ENCODE results near the gene GIGYF2. TPM values are rescaled to one million over a fixed set of nuclear protein-coding genes. Genes with fewer than 3 reads are reported as not detected.
"Not testable (repeated sequence)": the region's sequence is repeated elsewhere in the genome, so short reads cannot be mapped to it uniquely, and the experiment has no call there.

Gene GIGYF2
- total RNA-seq, 1 donor from 2014 or later: 60.2 TPM

DNA sequence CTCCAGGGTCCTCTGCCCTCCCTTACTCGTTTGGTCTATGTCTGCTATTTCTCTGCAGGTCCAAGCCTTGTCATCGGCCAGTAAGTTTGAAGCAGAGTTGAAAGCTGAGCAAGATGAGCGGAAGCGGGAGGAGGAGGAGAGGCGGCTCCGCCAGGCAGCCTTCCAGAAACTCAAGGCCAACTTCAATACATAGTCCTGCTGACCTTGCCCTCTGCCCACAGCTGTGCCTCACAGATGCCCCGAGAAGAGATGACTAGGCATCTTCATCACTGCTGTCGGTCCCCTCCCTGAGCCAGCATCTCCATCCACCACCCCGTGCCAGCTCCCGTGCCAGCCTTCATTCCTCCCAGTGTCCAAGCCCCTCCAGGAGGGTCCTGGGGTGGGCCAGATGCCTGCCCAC is 15.6 kb upstream of the GIGYF2 start:
- ATAC-seq (ENCODE audit: poor library complexity) (no peak), DNase-seq (no peak)
- intact Hi-C loops (cut with DNase I): no loop called here

DNA sequence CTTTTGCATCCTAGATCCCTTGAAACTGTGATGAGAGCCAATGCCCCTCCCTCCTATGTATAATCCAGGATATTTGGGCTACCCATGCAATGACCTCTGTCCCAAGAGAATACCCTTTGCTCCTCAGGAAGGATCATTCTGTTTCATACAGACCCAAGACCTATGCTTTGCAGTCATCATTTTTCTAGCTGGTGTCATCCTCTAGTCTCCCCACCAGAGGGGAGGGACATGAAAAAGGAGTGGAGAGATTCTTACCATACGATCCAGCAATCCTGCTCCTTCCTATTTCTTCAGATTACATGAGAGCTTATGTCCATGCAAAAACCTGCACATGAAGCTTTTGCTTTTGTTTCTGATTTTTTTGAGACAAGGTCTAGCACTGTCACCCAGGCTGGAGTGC is 13.8 kb upstream of the GIGYF2 start:
- intact Hi-C loops (cut with DNase I): no loop called here
- no peak for ATAC-seq (ENCODE audit: poor library complexity)
- no peak for DNase-seq

DNA sequence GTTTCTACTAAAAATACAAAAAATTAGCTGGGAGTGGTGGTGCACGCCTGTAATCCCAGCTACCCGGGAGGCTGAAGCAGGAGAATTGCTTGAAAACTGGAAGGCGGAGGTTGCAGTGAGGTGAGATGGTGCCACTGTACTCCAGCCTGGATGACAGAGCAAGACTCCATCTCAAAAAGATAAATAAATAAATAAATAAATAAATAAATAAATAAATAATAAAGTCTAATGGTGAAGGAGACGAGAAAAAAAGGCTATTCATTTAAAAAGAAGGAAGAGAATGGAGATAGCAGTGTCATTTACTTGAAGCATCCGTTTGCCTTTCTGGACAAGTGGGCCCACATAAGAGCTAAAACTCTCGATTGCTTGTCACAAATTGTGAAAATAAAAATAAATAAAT is 11.7 kb upstream of the GIGYF2 start:
- intact Hi-C loops (cut with DNase I); ATAC-seq (ENCODE audit: poor library complexity); DNase-seq: not testable (repeated sequence)

DNA sequence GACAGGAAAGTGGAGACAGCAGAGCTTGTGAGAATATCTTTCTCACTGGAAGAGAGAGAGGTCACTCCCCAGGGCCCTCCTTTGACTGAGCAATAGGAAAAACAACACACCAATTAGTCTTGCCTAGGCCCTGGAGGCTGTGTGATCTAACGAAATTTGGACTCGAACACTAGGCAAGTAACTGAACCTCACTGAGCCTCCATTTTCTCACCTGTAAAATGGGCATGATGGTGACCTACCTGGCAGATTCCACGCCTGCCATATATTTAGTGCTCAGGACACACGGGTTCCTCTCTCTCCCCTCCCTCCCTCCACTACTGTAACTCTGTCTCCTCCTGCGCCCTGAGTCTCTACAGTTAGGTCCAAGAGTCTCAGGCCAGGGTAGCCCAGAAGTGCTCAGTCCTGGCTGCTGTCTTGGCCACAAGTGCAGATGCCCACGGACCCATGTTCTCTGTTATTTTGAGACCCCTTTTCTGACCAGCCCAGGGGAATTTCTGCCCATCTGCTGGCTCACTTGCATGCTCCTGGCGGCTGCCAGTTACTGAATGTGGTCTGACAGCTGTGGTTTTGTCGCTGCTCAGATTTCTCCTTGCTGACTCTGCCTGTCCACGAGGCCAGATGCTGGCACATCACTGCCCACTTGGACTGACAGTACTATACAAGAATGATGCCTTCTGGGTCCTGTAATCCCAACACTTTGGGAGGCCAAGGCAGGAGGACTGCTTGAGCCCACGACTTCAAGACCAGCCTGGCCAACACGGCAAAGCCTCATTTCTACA is 9.6 kb upstream of the GIGYF2 start:
- no peak for DNase-seq
- ATAC-seq (ENCODE audit: poor library complexity): no peak
- intact Hi-C loops (cut with DNase I): no loop called here

DNA sequence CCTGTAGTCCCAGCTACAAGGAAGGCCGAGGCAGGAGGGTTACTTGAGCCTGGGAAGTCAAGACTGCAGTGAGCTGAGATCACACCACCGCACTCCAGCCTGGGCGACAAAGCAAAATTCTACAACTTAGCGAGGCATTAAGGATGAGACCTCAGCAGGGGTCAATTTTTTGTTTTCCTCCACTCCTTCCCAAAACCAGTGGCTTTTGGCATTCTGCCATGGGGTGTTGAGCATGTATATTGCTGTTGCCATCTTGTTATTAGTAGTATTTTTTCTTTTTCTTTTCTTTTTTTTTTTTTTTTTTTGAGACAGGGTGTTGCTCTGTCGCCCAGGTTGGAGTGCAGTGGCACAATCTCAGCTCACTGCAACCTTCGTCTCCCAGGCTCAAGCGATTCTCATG is 8.9 kb upstream of the GIGYF2 start:
- DNase-seq (no peak), ATAC-seq (ENCODE audit: poor library complexity) (no peak)
- intact Hi-C loops (cut with DNase I): no loop called here

DNA sequence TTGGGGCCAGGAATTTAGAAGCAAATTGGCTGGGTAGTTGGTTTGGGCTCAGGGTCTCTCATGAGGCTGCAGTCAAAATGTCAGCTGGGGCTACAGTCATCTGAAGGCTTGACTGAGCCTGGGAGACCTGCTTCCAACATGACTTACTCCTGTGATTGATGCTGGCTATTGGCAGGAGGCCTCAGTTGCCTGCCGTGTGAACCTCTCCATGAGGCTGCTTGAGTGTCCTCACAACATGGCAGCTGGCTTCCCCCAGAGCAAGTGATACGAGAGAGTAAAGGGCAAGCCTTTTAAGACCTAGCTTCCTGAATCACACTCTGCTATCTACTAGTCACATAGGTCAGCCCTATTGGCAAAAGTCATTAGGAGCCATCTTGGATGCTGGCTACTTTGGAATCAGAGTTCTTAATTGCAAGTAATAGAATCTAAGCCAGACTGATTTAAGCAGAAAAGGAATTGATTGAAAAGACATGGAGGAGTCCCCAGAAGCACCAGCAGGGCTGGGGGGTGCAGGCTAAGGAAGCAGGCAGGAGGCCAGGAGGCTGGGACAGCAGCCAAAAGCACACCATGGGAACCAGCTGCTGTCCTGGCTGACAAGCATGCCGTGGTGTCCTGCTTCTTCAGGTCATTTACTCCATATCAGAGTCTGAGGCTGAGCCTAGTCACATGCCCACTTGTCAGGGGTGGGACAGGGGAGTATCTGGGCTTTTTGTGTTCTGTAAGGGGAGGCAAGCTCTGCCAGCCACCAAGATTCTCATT is 7.8 kb upstream of the GIGYF2 start:
- ATAC-seq (ENCODE audit: poor library complexity) (peak; percentile 86), DNase-seq (peak; percentile 75)
- intact Hi-C loops (cut with DNase I): no loop called here

DNA sequence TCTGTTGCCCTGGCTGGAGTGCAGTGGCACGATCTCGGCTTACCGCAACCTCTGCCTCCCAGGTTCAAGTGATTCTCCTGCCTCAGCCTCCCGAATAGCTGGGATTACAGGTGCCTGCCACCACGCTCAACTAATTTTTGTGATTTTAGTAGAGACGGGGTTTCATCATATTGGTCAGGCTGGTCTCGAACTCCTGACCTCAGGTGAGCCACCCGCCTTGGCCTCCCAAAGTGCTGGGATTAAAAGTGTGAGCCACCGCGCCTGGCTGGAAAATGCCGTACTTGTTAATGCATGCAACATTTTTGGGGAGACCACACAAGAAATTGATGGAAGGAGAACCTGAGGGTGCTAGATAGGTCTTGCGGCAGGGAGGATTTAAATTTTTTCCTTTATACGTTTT is 6.0 kb upstream of the GIGYF2 start:
- intact Hi-C loops (cut with DNase I); ATAC-seq (ENCODE audit: poor library complexity); DNase-seq: not testable (repeated sequence)

DNA sequence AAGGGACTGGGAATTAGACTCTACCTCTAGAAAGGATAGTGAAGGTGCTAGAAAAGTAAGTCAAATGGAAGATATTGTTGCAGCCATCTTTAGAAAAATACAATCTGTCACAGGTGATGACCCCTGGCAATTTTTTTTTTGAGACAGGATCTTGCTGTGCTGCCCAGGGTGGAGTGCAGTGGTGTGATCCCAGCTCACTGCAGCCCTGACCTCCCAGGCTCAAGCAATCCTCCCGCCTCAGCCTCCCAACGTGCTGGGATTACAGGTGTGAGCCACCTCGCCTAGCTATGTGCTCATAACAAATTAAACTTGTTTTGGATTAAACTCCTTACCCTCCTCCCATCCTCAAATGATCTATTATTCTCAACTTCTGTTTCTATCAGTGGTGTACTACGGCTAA is 3.8 kb upstream of the GIGYF2 start:
- intact Hi-C loops (cut with DNase I): no loop called here
- no peak for DNase-seq
- no peak for ATAC-seq (ENCODE audit: poor library complexity)

DNA sequence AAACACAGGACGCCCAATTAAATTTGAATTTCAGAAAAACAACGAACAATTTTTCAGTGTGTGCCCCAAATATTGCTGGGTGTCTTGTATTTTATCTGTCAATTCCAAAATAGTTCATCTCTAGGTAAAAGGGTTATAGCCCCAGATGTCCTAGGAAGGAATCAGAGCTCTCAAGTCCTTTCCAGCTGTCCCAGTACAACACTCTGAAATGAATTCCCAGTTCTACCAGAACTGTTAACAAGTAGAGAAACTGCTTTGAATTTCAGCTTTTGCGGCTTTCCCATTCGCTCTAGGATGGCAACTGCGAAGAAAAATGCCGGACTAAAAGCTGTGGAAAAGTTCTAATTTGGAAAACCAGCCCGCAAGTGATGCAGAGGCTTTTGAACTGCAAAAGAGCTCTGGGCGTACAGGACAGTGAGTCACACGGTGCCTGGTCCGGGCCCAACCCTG is 497 bp upstream of the GIGYF2 start:
- DNase-seq (no peak), ATAC-seq (ENCODE audit: poor library complexity) (peak; percentile 1)
- intact Hi-C loops (cut with DNase I): no loop called here

DNA sequence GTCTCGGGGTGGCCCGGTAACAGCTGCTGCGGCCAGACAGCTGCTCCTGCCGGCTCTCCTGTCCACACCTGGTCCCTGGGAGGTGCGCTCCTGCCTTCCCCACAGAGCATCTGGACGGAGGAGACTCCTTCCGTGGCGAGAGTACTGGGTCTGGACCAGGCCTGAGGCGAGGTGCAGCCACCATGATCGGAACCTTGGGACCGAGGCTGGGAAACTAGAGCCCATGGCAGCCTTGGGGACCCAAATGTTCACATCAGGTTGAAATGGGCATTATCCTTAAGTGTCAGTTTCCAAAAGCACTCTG is 628 bp downstream of the GIGYF2 start:
- intact Hi-C loops (cut with DNase I): no loop called here
- DNase-seq (peak; percentile 53), ATAC-seq (ENCODE audit: poor library complexity) (no peak)

DNA sequence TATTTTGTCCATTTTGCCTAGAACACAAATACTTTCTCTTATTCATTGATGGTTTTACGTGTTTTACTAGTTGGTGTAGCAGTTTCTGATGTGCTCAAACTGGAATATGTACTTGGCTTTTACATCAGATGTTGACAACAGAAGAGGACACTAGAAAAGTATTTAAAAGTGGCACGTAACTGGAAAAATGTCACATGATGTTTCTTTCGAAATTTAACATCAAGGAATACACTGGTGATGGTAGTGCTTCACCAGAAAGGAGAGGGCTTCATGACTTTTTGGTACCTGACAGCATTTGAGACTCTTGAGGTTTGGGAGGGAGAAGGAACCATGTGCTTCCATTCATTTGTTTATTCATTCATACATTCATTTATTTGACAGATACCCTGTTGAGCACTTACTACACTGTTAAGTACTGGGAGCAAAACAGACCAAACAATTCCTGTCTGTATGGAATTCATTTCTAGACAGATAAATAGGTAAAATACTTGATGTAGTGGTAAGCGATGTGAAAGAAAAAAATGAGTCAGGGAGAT is 1.5 kb downstream of the GIGYF2 start:
- intact Hi-C loops (cut with DNase I): no loop called here
- DNase-seq: no peak
- no peak for ATAC-seq (ENCODE audit: poor library complexity)

DNA sequence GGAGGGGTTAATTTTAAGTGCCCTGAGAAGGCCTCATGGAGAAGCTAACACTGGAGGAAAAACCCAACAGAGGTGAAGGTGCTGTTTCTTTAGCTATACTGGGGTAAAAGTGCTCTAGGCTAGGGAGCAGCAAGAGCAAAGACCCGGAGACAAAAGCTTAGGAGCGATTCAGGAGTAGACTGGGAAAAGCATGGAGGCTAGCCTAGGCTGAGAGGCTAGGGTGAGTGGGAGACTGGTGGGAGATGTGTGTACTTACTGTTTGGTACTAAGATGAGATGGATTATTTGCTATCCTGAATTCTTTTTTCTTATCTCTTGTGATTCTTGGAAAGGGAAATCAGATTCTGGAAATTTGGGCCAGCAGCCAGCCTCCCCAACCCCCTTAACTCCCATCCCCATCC is 2.0 kb downstream of the GIGYF2 start:
- ATAC-seq (ENCODE audit: poor library complexity): no peak
- no peak for DNase-seq
- intact Hi-C loops (cut with DNase I): no loop called here

DNA sequence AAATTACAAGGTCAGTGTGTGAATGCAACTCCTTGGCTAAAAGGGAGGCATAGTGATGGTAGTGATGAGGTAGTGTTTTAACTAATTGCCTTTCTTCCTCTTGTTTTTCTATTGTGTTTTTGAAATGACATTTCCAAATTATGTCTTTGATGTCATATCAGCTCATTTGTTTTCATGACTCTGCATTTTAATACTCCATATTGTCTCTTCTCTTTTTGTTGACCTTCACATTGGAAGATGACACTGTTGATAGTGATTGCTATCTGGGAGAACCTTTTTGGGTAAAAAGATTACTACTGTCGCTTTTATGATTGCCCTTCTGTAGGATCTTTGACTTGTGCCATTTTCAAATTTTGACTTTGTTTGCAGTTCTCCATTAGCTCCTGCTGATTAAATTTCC is 3.0 kb downstream of the GIGYF2 start:
- no peak for ATAC-seq (ENCODE audit: poor library complexity)
- intact Hi-C loops (cut with DNase I): no loop called here
- DNase-seq: no peak

DNA sequence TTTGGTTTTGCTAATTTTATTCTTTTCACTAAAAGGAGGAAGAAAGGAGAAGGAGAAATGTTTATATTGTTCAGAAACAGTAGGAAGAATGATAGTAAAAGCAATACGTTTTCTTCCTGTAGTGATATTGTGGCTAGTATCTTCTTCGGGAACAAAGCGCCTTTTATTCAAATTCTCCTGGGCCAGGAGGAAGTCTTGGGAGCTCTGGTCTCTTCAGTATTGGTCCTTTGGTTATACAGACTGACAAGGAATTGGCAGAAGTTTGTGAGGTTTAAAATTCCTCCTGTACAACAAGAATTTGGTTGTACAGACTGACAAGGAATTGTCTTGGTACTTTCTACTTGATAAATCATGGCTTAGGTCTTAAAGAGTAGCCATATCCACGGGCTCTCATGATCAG is 9.9 kb downstream of the GIGYF2 start:
- ATAC-seq (ENCODE audit: poor library complexity) (no peak), DNase-seq (no peak)
- intact Hi-C loops (cut with DNase I): no loop called here

DNA sequence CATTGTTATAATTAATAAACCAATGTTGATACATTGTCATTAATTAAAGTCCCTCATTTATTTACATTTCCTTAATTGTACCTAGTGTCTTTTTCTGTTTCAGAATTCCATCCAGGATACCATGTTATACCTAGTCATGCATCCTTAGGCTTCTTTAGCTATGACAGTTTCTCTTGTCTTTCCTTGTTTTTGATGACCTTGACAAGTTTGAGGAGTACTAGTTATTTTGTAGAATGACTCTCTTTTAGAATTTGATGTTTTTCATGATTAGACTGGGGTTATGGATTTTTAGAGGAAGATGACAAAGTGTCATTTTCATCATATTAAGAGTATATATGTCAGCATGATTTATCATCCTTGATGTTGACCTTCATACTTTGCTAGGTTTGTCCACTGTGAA is 16.4 kb downstream of the GIGYF2 start:
- ATAC-seq (ENCODE audit: poor library complexity) (no peak), DNase-seq (no peak)
- intact Hi-C loops (cut with DNase I): no loop called here

DNA sequence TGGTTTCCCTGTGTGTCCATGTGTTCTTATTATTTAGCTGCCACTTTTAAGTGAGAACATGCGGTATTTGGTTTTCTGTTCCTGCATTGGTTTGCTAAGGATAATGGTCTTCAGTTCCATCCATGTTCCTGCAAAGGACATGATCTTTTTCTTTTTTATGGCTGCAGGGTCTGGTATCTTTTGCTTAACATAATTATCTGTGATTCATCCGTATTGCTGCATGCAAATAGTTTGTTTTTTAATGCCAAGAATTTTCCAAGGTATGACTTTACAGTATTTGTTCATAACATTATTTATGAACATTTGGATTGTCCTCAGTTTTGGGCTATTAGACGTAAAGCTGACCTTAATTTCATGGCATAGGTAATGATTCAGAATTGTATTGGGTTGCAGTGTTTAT is 17.8 kb downstream of the GIGYF2 start:
- DNase-seq (no peak), ATAC-seq (ENCODE audit: poor library complexity) (no peak)
- intact Hi-C loops (cut with DNase I): no loop called here

DNA sequence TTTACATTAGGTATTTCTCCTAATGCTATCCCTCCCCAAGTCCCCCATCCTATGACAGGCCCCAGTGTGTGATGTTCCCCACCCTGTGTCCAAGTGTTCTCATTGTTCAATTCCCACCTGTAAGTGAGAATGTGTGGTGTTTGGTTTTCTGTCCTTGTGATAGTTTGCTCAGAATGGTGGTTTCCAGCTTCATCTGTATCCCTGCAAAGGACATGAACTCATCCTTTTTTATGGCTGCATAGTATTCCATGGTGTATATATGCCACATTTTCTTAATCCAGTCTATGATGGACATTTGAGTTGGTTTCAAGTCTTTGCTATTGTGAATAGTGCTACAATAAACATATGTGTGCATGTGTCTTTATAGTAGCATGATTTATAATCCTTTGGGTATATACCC is 22.9 kb downstream of the GIGYF2 start:
- DNase-seq; ATAC-seq (ENCODE audit: poor library complexity); intact Hi-C loops (cut with DNase I): not testable (repeated sequence)

DNA sequence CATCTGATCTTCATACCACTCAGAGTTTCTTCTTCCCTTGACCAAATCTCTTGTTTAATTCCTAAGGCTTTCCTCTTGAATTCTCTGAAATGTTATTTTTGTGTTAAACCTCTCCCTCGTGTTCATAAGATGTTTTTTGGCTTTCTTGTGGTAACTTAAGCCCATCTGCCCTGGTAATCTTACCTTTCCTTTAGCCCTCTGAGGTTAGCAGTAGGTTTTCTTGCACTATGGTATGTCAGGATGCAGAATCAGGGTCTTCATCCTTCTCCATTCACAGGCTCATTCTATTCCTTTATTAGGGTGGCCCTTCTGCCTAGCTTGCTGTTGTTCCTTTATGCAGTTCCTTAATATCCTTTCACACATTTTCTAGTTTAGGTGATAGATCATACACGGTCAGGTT is 24.1 kb downstream of the GIGYF2 start:
- intact Hi-C loops (cut with DNase I): no loop called here
- ATAC-seq (ENCODE audit: poor library complexity) (no peak), DNase-seq (no peak)

DNA sequence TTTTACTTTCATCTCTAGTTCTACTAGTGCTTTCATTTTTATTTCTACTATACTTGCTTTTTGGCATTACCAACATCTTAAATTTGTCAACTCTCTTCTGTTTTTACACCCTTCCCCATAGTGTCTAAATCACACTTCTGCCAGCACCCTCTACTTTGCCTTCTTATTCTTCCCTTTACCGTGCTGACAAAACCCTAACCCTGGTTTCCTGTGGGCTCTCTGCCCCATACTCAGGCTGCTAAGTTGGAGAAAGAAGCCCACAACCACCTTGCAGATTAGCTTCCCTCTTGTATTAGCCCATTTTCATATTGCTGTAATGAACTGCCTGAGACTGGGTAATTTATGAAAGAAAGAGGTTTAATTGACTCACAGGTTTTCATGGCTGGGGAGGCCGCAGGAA is 24.8 kb downstream of the GIGYF2 start:
- ATAC-seq (ENCODE audit: poor library complexity): no peak

DNA sequence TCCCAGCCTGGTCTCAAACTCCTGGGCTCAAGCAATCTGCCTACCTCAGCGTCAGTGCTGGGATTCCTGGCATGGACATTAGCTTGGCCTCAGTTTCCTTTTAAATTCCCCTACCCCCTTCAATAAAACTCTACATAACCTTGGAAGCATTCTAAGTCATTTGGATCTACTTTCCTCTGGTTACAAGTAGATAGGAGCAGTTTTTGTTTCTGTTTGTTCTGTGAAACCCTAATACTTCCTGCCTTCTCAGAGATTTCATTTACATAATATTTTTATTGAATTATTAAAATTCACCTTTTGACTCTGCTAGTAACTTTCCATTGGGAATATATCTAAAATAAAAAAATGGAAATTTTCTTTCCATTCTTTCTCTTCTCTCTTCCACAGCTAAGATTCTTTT is 25.9 kb downstream of the GIGYF2 start:
- no peak for ATAC-seq (ENCODE audit: poor library complexity)
- intact Hi-C loops (cut with DNase I): no loop called here
- DNase-seq: no peak

More for the DNA sequence above, 24.8 kb downstream of the GIGYF2 start:
- intact Hi-C loops (cut with DNase I): no loop called here
- DNase-seq: no peak

Data from Right ventricle myocardium superior (tissue), 1 donor.